Measurements from ENCODE around the gene MEGF8.

- TF ChIP-seq EZH2 (IDR thresholded peaks at IDR 0.05; ENCODE audit: insufficient read depth, poor library complexity, severe bottlenecking) (no peak), EZH2phosphoT487 (IDR thresholded peaks at IDR 0.05; ENCODE audit: insufficient read depth, low read depth) (no peak)
Measured at GRCh38 chr19:42327381-42327780, 1.9 kb downstream of the MEGF8 start.
